ENCODE measurements around the gene NRDC.

DNA sequence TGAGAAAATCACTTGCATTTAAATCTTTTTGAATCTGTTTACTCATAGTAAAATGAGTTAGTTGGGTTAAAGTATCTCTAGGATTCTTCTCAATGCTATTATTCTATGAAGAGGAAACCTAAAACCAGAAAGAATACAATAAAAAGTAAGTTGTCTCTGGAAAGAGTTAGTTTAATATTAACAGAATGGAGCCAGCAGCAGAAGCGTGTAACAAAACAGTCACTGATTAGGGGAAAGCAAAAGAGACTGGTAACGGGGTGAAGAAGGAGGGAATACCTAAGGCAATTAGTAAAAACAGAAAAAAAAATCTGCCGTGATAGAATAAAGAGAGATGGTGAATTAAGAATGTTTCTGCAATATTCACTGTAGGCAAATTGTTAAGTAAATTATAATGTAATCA lies 60.0 kb downstream of the NRDC start:
- TF ChIP-seq, protein P1, sequence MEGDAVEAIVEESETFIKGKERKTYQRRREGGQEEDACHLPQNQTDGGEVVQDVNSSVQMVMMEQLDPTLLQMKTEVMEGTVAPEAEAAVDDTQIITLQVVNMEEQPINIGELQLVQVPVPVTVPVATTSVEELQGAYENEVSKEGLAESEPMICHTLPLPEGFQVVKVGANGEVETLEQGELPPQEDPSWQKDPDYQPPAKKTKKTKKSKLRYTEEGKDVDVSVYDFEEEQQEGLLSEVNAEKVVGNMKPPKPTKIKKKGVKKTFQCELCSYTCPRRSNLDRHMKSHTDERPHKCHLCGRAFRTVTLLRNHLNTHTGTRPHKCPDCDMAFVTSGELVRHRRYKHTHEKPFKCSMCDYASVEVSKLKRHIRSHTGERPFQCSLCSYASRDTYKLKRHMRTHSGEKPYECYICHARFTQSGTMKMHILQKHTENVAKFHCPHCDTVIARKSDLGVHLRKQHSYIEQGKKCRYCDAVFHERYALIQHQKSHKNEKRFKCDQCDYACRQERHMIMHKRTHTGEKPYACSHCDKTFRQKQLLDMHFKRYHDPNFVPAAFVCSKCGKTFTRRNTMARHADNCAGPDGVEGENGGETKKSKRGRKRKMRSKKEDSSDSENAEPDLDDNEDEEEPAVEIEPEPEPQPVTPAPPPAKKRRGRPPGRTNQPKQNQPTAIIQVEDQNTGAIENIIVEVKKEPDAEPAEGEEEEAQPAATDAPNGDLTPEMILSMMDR (conservative IDR thresholded peaks at IDR 0.05; ENCODE audit: low read length): no peak
- no peak for TF ChIP-seq EZH2phosphoT487 (IDR thresholded peaks at IDR 0.05; ENCODE audit: borderline replicate concordance)
